ENCODE data around the gene ST6GAL2. TPM values are rescaled to one million over a fixed set of nuclear protein-coding genes. Genes with fewer than 3 reads are reported as not detected.

Gene ST6GAL2
- total RNA-seq, 1 donor from 2014 or later, result 2.5 TPM

DNA sequence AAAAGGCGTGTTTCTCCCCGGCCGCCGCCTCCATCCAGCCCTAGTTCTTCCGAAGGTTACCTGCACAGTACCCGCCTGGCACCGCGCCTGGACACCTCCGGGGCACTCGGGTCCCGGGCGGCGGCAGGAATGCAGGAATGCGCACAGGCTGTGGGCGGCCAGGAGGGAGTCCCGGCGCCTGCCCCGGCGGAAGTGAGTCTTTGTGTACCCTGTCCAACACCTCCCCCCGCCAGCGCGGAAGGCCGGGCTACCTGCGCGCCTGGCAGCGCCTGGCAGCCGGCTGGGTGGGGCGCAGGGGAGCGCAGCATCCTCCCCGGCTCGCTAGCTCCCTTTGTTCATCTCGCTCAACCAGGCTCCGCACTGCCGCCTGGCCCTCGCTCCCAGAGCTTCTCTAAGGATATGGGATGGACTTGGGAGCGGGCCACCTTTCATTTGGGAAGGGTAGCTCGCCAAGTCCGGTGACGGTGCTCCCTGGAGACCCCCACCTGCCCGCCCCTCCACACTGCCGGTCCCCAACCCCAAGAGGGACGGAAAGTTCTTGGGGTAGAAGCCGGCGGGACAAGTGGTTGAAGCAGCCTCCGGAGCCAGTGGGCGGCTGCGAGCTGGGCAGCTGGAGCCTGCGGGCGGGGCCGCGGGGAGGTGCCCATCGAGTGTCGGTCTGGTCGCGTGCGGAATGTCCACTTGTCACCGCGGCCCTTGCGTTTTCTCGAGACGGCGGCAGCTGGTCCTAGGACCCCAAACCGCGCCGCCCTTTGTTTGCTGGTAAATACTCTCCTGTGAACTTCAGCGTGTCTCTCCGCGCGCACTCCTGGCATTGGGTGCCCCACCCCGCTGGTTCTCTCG lies 1.2 kb upstream of the ST6GAL2 start:
- intact Hi-C loops (cut with DNase I), result no loop called here
- Histone ChIP-seq H3K36me3 (no peaks in the 10 kb centered on the region), H3K4me1 (peaks cover 7% of the 10 kb centered on the region), H3K27me3 (peaks cover 31% of the 10 kb centered on the region), H3K4me3 (peak overlapping the region; percentile 39), H3K9me3 (no peaks in the 10 kb centered on the region), H3K27ac (no peak overlapping the region)
- DNase-seq (peak; percentile 79), ATAC-seq (peak; percentile 89)
- TF ChIP-seq, protein P1, sequence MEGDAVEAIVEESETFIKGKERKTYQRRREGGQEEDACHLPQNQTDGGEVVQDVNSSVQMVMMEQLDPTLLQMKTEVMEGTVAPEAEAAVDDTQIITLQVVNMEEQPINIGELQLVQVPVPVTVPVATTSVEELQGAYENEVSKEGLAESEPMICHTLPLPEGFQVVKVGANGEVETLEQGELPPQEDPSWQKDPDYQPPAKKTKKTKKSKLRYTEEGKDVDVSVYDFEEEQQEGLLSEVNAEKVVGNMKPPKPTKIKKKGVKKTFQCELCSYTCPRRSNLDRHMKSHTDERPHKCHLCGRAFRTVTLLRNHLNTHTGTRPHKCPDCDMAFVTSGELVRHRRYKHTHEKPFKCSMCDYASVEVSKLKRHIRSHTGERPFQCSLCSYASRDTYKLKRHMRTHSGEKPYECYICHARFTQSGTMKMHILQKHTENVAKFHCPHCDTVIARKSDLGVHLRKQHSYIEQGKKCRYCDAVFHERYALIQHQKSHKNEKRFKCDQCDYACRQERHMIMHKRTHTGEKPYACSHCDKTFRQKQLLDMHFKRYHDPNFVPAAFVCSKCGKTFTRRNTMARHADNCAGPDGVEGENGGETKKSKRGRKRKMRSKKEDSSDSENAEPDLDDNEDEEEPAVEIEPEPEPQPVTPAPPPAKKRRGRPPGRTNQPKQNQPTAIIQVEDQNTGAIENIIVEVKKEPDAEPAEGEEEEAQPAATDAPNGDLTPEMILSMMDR (IDR thresholded peaks at IDR 0.05), result no peak

GRCh38 chr2:106885329-106885728 lies 638 bp downstream of the ST6GAL2 start:
- Histone ChIP-seq H3K4me3 (peak overlapping the region; percentile 39), H3K9me3 (no peaks in the 10 kb centered on the region), H3K27ac (no peak overlapping the region), H3K36me3 (no peaks in the 10 kb centered on the region), H3K4me1 (peaks cover 7% of the 10 kb centered on the region), H3K27me3 (peaks cover 34% of the 10 kb centered on the region)
- no peak for DNase-seq
- intact Hi-C loops (cut with DNase I), result no loop called here
- no peak for ATAC-seq
- TF ChIP-seq, protein P1 (IDR thresholded peaks at IDR 0.05), result no peak

DNA sequence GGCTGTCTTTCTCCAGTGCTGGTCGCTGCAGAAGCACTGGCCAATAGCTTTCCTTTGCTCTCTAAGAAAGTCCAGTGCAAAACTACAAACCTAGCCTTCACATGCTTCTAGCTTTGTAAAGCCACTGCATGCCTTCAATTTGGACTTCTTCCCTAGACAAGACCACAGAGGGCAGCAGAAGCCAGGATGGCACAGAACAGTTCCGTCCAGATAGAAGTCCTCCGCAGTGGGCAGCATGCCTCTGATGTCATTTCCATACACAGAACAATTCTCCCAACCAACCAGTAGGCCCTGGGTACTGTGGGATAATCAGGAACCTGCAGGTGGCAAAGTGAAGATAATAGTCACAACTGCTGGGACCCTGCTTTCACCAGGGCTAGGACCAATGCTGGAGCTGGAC lies 3.3 kb downstream of the ST6GAL2 start:
- no peaks in the 10 kb centered on the region for H3K36me3 ChIP-seq
- no peak for ATAC-seq
- H3K4me1 ChIP-seq, result peaks cover 7% of the 10 kb centered on the region
- no peak for DNase-seq
- TF ChIP-seq, protein P1 (IDR thresholded peaks at IDR 0.05), result no peak
- no peak overlapping the region for H3K4me3 ChIP-seq
- H3K27ac ChIP-seq, result no peak overlapping the region
- intact Hi-C loops (cut with DNase I), result no loop called here
- H3K27me3 ChIP-seq, result peaks cover 29% of the 10 kb centered on the region
- no peaks in the 10 kb centered on the region for H3K9me3 ChIP-seq

DNA sequence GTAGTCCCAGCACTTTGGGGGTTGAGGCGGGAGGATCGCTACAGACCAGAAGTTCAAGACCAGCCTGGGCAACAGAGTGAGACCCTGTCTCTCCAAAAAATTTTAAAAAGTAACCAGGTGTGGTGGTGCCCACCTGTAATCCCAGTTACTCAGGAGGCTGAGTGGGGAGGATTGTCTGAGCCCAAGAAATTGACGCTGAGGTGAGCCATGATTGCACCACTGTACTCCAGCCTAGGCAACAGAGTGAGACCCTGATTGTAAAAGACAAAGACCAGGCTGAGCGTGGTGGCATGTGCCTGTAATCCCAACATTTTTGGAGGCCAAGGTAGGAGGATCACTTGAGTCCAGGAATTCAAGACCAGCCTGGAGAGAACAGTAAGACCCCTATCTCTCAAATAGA lies 7.8 kb downstream of the ST6GAL2 start:
- Histone ChIP-seq H3K27ac (no peak overlapping the region), H3K9me3 (no peaks in the 10 kb centered on the region), H3K4me1 (no peaks in the 10 kb centered on the region), H3K4me3 (no peak overlapping the region), H3K27me3 (peaks cover 9% of the 10 kb centered on the region), H3K36me3 (no peaks in the 10 kb centered on the region)
- no peak for ATAC-seq
- TF ChIP-seq, protein P1 (IDR thresholded peaks at IDR 0.05), result no peak
- no peak for DNase-seq
- intact Hi-C loops (cut with DNase I), result no loop called here

GRCh38 chr2:106876699-106877098 lies 9.3 kb downstream of the ST6GAL2 start:
- H3K4me1 ChIP-seq, result no peaks in the 10 kb centered on the region
- no peaks in the 10 kb centered on the region for H3K9me3 ChIP-seq
- ATAC-seq, result no peak
- TF ChIP-seq, protein P1 (IDR thresholded peaks at IDR 0.05), result no peak
- DNase-seq, result no peak
- H3K27ac ChIP-seq, result no peak overlapping the region
- H3K36me3 ChIP-seq, result no peaks in the 10 kb centered on the region
- intact Hi-C loops (cut with DNase I), result no loop called here
- H3K27me3 ChIP-seq, result no peaks in the 10 kb centered on the region
- H3K4me3 ChIP-seq, result no peak overlapping the region

All from upper lobe of right lung (tissue), 1 donor.